G401.6 (cell line): ENCODE data around the gene CFAP65.
A peak's percentile ranks its signal among the peaks of the same experiment; 100 is the strongest.

ENCODE experiments used
- FAIRE-seq: peaks from 2 replicates; lab custom pipeline; 2012; peaks lifted over from hg19 to GRCh38; lab: Jason Lieb, UNC

The CFAP65 gene

GRCh38 chr2:219030177-219030940 lies 11.0 kb downstream of the CFAP65 start:
- no peak for FAIRE-seq

GRCh38 chr2:219029829-219030165 lies 11.5 kb downstream of the CFAP65 start:
- peak; percentile 64 for FAIRE-seq

GRCh38 chr2:219028996-219029828 lies 12.1 kb downstream of the CFAP65 start:
- no peak for FAIRE-seq

- no peak for FAIRE-seq
Observed at GRCh38 chr2:219028141-219028540, 13.2 kb downstream of the CFAP65 start.

- FAIRE-seq, result no peak
Observed at GRCh38 chr2:219027511-219028055, 13.7 kb downstream of the CFAP65 start.

- no peak for FAIRE-seq
Observed at GRCh38 chr2:219026946-219027345, 14.4 kb downstream of the CFAP65 start.

- no peak for FAIRE-seq
Observed at GRCh38 chr2:219025637-219026585, 15.4 kb downstream of the CFAP65 start.

GRCh38 chr2:219024059-219024458 lies 17.3 kb downstream of the CFAP65 start:
- FAIRE-seq, result no peak

GRCh38 chr2:219023045-219023605 lies 18.2 kb downstream of the CFAP65 start:
- FAIRE-seq, result no peak

- FAIRE-seq, result no peak
Observed at GRCh38 chr2:219022616-219023015, 18.7 kb downstream of the CFAP65 start.

GRCh38 chr2:219022041-219022440 lies 19.3 kb downstream of the CFAP65 start:
- no peak for FAIRE-seq

- no peak for FAIRE-seq
Observed at GRCh38 chr2:219021591-219021990, 19.7 kb downstream of the CFAP65 start.

- no peak for FAIRE-seq
Observed at GRCh38 chr2:219020604-219021365, 20.5 kb downstream of the CFAP65 start.

- no peak for FAIRE-seq
Observed at GRCh38 chr2:219019436-219019835, 21.9 kb downstream of the CFAP65 start.

GRCh38 chr2:219018726-219019125 lies 22.6 kb downstream of the CFAP65 start:
- no peak for FAIRE-seq

- FAIRE-seq, result no peak
Observed at GRCh38 chr2:219018286-219018685, 23.0 kb downstream of the CFAP65 start.

- FAIRE-seq, result no peak
Observed at GRCh38 chr2:219017201-219017931, 23.9 kb downstream of the CFAP65 start.

- no peak for FAIRE-seq
Observed at GRCh38 chr2:219016721-219017120, 24.6 kb downstream of the CFAP65 start.

- FAIRE-seq, result no peak
Observed at GRCh38 chr2:219010873-219011272, 30.4 kb downstream of the CFAP65 start.

- FAIRE-seq, result no peak
Observed at GRCh38 chr2:219010162-219010756, 31.1 kb downstream of the CFAP65 start.
